ENCODE measurements around the gene RNF151.

RNF151 gene

GRCh38 chr16:2001035-2001434, 34.4 kb downstream of the RNF151 start:
- no peak for TF ChIP-seq SNAI2 (CRISPR knock-in tag; IDR thresholded peaks at IDR 0.05)
- TF ChIP-seq CREB5 (CRISPR knock-in tag; IDR thresholded peaks at IDR 0.05; ENCODE audit: low read depth): no peak
- no peak for TF ChIP-seq TCF4 (CRISPR knock-in tag; IDR thresholded peaks at IDR 0.05; ENCODE audit: borderline replicate concordance)
- no peak for TF ChIP-seq ZNF8 (CRISPR knock-in tag; IDR thresholded peaks at IDR 0.05)
- no peak for TF ChIP-seq TOX (CRISPR knock-in tag; IDR thresholded peaks at IDR 0.05; ENCODE audit: borderline replicate concordance)
- TF ChIP-seq OSR1 (CRISPR knock-in tag; IDR thresholded peaks at IDR 0.05): no peak
- TF ChIP-seq ZNF70 (CRISPR knock-in tag; IDR thresholded peaks at IDR 0.05): no peak
- no peak for TF ChIP-seq POU6F1 (CRISPR knock-in tag; IDR thresholded peaks at IDR 0.05; ENCODE audit: borderline replicate concordance, low read depth)
- TF ChIP-seq ARNTL (CRISPR knock-in tag; IDR thresholded peaks at IDR 0.05; ENCODE audit: borderline replicate concordance, low read depth): no peak
- no peak for TF ChIP-seq GLIS3 (CRISPR knock-in tag; IDR thresholded peaks at IDR 0.05)
- TF ChIP-seq, protein P1, sequence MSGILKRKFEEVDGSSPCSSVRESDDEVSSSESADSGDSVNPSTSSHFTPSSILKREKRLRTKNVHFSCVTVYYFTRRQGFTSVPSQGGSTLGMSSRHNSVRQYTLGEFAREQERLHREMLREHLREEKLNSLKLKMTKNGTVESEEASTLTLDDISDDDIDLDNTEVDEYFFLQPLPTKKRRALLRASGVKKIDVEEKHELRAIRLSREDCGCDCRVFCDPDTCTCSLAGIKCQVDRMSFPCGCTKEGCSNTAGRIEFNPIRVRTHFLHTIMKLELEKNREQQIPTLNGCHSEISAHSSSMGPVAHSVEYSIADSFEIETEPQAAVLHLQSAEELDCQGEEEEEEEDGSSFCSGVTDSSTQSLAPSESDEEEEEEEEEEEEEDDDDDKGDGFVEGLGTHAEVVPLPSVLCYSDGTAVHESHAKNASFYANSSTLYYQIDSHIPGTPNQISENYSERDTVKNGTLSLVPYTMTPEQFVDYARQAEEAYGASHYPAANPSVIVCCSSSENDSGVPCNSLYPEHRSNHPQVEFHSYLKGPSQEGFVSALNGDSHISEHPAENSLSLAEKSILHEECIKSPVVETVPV (CRISPR knock-in tag; IDR thresholded peaks at IDR 0.05): no peak

GRCh38 chr16:2001456-2002355, 35.0 kb downstream of the RNF151 start:
- TF ChIP-seq POU6F1 (CRISPR knock-in tag; IDR thresholded peaks at IDR 0.05; ENCODE audit: borderline replicate concordance, low read depth) (no peak), PATZ1 (CRISPR knock-in tag; IDR thresholded peaks at IDR 0.05; ENCODE audit: borderline replicate concordance) (no peak), TCF4 (CRISPR knock-in tag; IDR thresholded peaks at IDR 0.05; ENCODE audit: borderline replicate concordance) (no peak), ZNF8 (CRISPR knock-in tag; IDR thresholded peaks at IDR 0.05) (no peak), OSR1 (CRISPR knock-in tag; IDR thresholded peaks at IDR 0.05) (no peak), SNAI2 (CRISPR knock-in tag; IDR thresholded peaks at IDR 0.05) (no peak), ZNF70 (CRISPR knock-in tag; IDR thresholded peaks at IDR 0.05) (no peak), CREB5 (CRISPR knock-in tag; IDR thresholded peaks at IDR 0.05; ENCODE audit: low read depth) (no peak), ARNTL (CRISPR knock-in tag; IDR thresholded peaks at IDR 0.05; ENCODE audit: borderline replicate concordance, low read depth) (no peak), ZFP3 (CRISPR knock-in tag; IDR thresholded peaks at IDR 0.05) (no peak), ZNF565 (CRISPR knock-in tag; conservative IDR thresholded peaks at IDR 0.05; ENCODE audit: low read depth) (no peak)
- TF ChIP-seq, protein P1 (CRISPR knock-in tag; IDR thresholded peaks at IDR 0.05): no peak
- ATAC-seq: no peak

More at GRCh38 chr16:2001035-2001434, 34.4 kb downstream of the RNF151 start:
- ATAC-seq: no peak

Data from SK-N-SH treated with all-trans-retinoic acid at 6 μM for 48 hours (cell line).